ENCODE data around the gene NHSL1.

DNA sequence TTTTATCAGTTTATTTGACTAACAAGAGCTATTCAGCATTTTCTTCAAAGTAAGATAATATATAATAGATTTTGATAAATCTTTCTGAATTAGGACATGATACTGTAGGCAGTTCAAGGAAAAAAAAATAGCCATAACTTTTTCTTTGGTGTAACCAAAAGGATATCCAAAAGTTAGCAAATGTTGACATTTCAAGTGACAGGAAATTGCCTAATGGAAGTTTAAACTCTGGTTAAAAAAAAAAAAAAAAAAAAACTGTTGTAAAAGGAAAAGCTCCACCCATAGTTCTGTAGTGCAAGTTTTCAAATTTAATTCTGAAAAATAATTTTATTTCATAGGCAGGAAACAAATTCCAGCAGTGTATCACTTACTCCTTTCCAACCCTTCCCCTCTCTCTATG, 76.4 kb downstream of the NHSL1 start:
- TF ChIP-seq CTCF (IDR thresholded peaks at IDR 0.05; ENCODE audit: insufficient read depth, low read depth, low read length) (no peak), EZH2 (IDR thresholded peaks at IDR 0.05; ENCODE audit: insufficient read depth, low read length) (no peak)

Data from astrocyte (in vitro differentiated cells and primary cell).